ENCODE results near the gene SLIT3.
"Not testable (repeated sequence)": the region's sequence is repeated elsewhere in the genome, so short reads cannot be mapped to it uniquely, and the experiment has no call there.

SLIT3 gene

GRCh38 chr5:169132302-169132660, 168.7 kb downstream of the SLIT3 start:
- DNase-seq, result no peak

DNA sequence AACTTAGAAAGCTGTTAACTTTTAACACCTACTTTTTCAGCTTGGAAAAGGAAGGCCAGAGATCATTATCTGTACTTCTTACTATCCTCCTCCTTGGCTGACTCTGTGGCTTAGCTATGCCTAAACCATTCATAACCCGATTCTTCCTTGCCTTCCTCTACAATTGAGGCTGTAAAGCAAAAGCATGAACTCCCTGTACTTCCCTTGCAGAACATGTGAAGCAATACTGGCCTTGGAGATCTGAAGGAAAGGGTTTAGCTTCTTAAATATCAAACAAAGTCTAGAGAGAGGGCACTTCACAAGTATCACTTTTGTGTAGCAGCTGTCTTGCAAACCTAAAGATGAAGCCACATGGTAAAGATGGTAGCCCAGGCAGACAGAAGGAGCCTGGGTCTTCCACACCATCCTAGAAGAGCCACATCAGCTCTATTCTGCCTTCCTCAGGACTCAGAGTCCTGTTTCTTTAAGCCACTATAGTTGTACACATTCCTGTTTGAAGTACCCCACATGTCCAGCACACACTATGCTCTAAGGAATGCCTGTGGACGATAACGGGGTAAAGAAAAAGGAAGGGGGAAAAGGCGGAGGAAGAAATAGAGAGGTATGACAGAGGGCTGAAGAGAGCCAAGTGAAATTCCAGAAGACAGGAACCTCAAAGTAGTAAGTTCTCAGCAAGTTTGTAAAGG, 169.2 kb downstream of the SLIT3 start:
- DNase-seq, result no peak

DNA sequence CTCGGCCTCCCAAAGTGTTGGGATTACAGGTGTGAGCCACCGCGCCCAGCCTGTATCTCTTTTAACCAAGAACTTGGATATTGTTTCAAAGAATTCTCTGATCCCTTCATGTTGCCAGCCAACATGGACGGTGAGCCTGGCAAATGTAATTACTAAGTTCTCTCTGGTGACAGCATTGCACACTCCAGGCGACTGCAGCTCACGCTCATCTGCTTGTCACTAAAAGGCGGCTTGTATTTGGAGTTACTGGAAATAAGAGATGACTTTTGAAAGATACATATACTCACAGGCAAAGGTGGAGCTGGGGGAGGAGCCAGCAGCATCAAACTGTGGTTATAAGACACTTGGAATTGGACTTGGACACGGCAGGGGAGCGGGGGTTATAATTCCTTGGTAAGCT, 172.3 kb downstream of the SLIT3 start:
- DNase-seq, result no peak

- no peak for DNase-seq
Observed at GRCh38 chr5:169127431-169127830, 173.5 kb downstream of the SLIT3 start.

GRCh38 chr5:169126481-169127021, 174.4 kb downstream of the SLIT3 start:
- no peak for DNase-seq

- no peak for DNase-seq
Observed at GRCh38 chr5:169125571-169125970, 175.4 kb downstream of the SLIT3 start.

GRCh38 chr5:169122951-169123350, 178.0 kb downstream of the SLIT3 start:
- DNase-seq, result no peak

DNA sequence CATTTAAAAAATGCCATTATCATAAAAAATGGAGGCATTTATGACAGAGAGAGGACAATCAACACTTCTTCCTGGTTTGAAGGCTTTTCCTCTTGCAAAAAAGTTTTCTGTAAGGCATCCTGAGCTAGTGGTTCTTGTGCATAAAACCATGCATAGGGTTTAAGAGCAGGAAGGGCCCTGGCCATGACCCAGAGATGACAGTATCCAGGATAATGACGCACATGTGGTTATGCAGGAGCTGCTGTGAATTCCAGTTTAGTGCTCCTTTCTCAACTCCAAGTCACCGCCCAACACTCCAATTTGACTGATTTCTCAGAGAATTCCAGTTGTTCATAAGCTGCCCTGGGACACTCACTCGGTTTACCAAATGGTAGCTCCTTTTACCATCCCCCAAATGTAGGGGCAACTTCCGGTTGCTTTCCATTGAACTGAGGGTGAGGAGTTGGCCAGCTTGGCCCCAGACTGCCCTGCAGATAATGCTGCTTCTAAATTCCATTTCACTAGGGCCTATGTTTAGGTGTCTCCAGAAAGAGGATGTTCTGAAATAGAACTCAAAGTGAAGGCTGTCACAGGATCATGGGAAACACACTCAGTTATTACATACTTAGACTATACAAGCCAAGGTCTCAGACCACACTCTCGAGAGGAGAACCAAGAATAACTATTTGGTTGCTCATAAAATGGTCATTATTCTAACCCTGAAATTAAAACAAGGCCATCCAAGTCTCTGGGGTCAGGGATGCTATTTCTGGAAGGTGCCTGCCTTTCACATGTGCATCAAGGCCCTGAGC, 179.1 kb downstream of the SLIT3 start:
- no peak for DNase-seq

DNA sequence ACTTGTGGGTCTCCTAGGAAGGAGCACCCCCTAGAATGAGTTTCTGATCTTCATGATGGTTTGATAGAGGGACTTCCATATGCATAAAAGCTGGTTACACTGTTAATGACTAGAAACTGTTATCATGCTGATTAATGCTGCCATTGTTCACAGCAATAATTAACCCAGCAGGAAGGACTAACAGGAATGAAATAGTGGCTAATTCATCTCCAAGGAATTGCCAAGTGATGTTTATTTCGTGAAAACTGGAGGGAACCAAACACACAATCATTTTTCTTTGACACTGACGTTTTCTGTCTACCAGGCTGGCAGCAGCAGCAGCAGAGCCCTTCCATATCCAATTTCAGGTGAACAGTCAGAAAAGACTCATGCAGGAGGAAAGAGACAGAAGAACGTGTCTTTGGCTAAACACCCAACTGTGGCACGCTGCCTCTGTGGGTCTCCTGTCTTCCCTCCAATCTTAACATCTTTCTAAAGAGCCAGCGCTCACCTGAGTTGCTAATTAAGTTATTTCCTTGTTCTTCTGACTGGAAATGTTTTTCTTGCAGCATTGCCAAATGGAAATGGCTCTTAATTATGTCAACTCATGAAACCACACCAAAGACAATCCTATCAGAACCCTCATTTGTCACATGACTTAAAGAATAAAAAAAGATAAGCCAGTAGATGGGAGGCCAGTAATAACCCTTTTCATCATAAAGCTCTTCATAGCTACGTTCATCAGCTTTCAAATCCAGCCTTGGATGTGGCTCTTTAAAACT, 181.5 kb downstream of the SLIT3 start:
- no peak for DNase-seq

DNA sequence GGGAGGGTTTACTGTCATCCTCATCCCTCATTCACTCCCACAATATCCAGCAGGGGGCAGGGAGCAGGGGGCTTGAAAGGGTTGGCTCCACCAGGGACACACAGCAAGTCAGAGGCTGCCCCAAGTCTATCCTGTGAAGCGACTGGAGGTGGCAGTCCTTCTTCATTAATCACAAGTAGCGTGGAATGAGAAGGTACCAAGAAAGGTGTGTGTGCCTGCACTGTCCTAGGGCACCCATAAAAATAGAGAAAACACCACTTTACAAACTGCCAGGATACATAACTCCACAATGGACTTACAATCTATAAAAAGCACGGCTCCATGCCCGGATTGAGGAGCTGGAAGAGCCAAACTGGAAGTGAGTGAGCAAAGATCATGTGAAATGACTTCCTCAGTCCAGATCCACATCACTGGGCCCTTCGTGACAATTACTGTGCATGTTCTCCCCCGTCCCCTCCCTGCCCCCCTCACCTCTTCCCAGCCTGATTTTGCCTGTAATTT, 183.9 kb downstream of the SLIT3 start:
- DNase-seq, result no peak

DNA sequence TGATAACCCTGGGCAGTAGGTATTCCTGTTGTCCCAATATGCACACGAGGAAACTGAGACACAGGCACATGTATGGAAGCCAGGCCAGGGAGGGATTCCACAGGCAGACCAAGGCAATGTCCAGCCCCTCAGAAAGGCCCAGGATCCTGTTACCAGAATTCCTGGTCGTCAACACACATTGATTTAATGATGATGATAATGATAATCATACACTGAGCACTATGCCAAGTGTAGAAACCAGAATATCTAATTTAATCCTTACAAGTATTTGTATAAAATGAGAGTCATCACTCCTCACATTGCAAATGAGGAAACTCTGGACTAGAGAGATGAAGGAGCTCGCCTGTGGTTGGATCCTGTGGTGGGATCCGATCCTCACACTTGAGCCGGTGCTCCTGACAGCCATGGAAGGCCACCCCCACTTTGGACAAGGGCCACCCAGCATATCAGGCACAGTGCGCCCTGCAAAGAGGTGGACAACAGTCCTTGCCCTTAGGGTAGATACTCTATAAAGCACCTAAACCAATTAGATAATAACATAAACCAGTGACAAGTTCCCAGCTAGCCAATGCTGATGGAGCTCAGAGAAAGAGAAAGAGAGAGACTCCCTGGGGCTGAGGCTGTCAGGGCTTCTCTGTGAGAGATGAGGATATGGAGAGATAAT, 185.3 kb downstream of the SLIT3 start:
- DNase-seq, result no peak

GRCh38 chr5:169114466-169115065, 186.4 kb downstream of the SLIT3 start:
- no peak for DNase-seq

- no peak for DNase-seq
Observed at GRCh38 chr5:169112016-169112415, 188.9 kb downstream of the SLIT3 start.

GRCh38 chr5:169106911-169107706, 193.8 kb downstream of the SLIT3 start:
- DNase-seq, result no peak

DNA sequence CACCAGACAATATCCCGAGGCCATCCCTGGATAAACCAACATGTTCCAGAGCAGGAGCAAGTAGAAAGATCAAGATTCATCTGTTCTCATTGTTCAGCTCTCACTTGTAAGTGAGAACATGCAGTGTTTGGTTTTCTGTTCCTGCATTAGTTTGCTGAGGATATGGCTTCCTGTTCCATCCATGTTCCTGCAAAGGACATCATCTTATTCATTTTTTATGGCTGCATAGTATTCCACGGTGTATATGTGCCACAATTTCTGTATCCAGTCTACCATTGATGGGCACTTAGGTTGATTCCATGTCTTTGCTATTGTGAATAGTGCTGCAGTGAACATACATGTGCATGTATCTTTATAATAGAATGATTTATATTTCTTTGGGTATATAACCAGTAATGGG, 195.4 kb downstream of the SLIT3 start:
- DNase-seq, result not testable (repeated sequence)

- DNase-seq, result no peak
Observed at GRCh38 chr5:169104937-169105494, 195.9 kb downstream of the SLIT3 start.

- DNase-seq, result no peak
Observed at GRCh38 chr5:169103586-169104181, 197.3 kb downstream of the SLIT3 start.

- DNase-seq, result no peak
Observed at GRCh38 chr5:169101966-169102365, 199.0 kb downstream of the SLIT3 start.

DNA sequence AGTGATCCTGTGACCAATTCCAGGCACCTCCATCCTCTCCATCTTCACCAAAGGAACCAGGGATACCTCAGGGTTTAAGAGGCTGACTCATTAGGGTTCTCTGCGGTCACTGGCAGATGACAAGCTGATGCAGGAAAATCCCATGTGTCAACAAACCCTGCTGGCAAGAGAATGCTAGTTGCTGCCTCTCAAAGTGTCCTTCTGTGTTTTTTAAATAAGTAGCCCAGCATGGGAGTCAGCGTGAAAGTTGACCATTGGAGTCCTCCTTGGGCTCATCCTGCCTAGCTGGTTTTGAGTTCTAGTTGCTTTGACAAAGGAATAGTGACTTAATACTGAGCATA, 200.2 kb downstream of the SLIT3 start:
- no peak for DNase-seq

GRCh38 chr5:169099801-169100734, 200.9 kb downstream of the SLIT3 start:
- DNase-seq, result no peak

Measured in OCI-M1 (cell line).